ENCODE measurements around the gene PID1. TPM values are rescaled to one million over a fixed set of nuclear protein-coding genes. Genes with fewer than 3 reads are reported as not detected.

PID1 gene
- total and polyA plus RNA-seq, 2 donors (not counting 1 experiment from before 2014, with no cell fraction given), result 0.10 TPM; not detected in 1

- CTCF ChIA-PET, result no interaction called here
- H3K79me2 ChIP-seq (ENCODE audit: control insufficient read depth, insufficient read depth, low read length), result no peaks in the 10 kb centered on the region
- peaks cover 5% of the 10 kb centered on the region for H3K9me3 Mint-ChIP-seq (ENCODE audit: insufficient read depth)
- ATAC-seq (ENCODE audit: low read depth), result no peak
- DNase-seq, result no peak
- H3K4me3 Mint-ChIP-seq, result no peak overlapping the region
- no peaks in the 10 kb centered on the region for H3K4me1 ChIP-seq (ENCODE audit: control insufficient read depth in 2 of 2, insufficient read depth in 2 of 2, low read length in 2 of 2)
- intact Hi-C loops (cut with micrococcal nuclease), result no loop called here
- no peak overlapping the region for H3K4me2 ChIP-seq (replicated peaks; ENCODE audit: low read depth, low read length, poor library complexity, severe bottlenecking)
- no peak overlapping the region for H3K9ac ChIP-seq (ENCODE audit: low read length)
- no peaks in the 10 kb centered on the region for H3K36me3 ChIP-seq (replicated peaks in 1 of 2; ENCODE audit: control extremely low read depth in 1 of 2, control insufficient read depth in 1 of 2, extremely low read depth in 1 of 2, insufficient read depth in 2 of 2, low read length in 1 of 2)
- H3K27me3 Mint-ChIP-seq, result no peaks in the 10 kb centered on the region
- H3K4me3 ChIP-seq (ENCODE audit: control extremely low read depth in 1 of 5, extremely low read depth in 1 of 5, insufficient read depth in 1 of 5, low read depth in 2 of 5, low read length in 4 of 5), result no peak overlapping the region
- H3K4me1 Mint-ChIP-seq, result no peaks in the 10 kb centered on the region
- TF ChIP-seq CTCF (IDR thresholded peaks at IDR 0.05) (no peak), EZH2 (IDR thresholded peaks at IDR 0.05; ENCODE audit: borderline replicate concordance, insufficient read depth, low read depth, low read length, poor library complexity, severe bottlenecking) (no peak)
- H3K27ac ChIP-seq (ENCODE audit: low read length in 2 of 2), result no peak overlapping the region
- no peaks in the 10 kb centered on the region for H3K27me3 ChIP-seq (replicated peaks in 1 of 4; ENCODE audit: control extremely low read depth in 1 of 4, control insufficient read depth in 3 of 4, insufficient read depth in 4 of 4, low read length in 3 of 4)
- H4K20me1 ChIP-seq (ENCODE audit: control insufficient read depth, insufficient read depth, low read length, poor library complexity, severe bottlenecking), result no peaks in the 10 kb centered on the region
- H3K27ac Mint-ChIP-seq, result no peak overlapping the region
- POLR2A ChIA-PET, result no interaction called here
- H3K9me3 ChIP-seq (ENCODE audit: control extremely low read depth in 1 of 3, control insufficient read depth in 2 of 3, insufficient read depth in 1 of 3, low read length in 2 of 3), result peaks cover 0 to 3% (median 0%) of the 10 kb centered on the region in 3 donors
- no peak overlapping the region for H2AFZ ChIP-seq (ENCODE audit: insufficient read depth, low read depth, low read length, poor library complexity, severe bottlenecking)
Measured at GRCh38 chr2:229124136-229124535, 147.0 kb downstream of the PID1 start.

- Histone ChIP-seq H3K4me1 (ENCODE audit: control insufficient read depth in 2 of 2, insufficient read depth in 2 of 2, low read length in 2 of 2) (no peaks in the 10 kb centered on the region), H3K36me3 (replicated peaks in 1 of 2; ENCODE audit: control extremely low read depth in 1 of 2, control insufficient read depth in 1 of 2, extremely low read depth in 1 of 2, insufficient read depth in 2 of 2, low read length in 1 of 2) (no peaks in the 10 kb centered on the region), H3K9me3 (ENCODE audit: control extremely low read depth in 1 of 3, control insufficient read depth in 2 of 3, insufficient read depth in 1 of 3, low read length in 2 of 3) (peaks cover 0 to 3% (median 0%) of the 10 kb centered on the region in 3 donors), H3K79me2 (ENCODE audit: control insufficient read depth, insufficient read depth, low read length) (no peaks in the 10 kb centered on the region), H3K4me2 (replicated peaks; ENCODE audit: low read depth, low read length, poor library complexity, severe bottlenecking) (no peak overlapping the region), H3K4me3 (ENCODE audit: control extremely low read depth in 1 of 5, extremely low read depth in 1 of 5, insufficient read depth in 1 of 5, low read depth in 2 of 5, low read length in 4 of 5) (no peak overlapping the region), H4K20me1 (ENCODE audit: control insufficient read depth, insufficient read depth, low read length, poor library complexity, severe bottlenecking) (no peaks in the 10 kb centered on the region), H3K9ac (ENCODE audit: low read length) (no peak overlapping the region), H3K27me3 (replicated peaks in 1 of 4; ENCODE audit: control extremely low read depth in 1 of 4, control insufficient read depth in 3 of 4, insufficient read depth in 4 of 4, low read length in 3 of 4) (no peaks in the 10 kb centered on the region), H3K27ac (ENCODE audit: low read length in 2 of 2) (no peak overlapping the region), H2AFZ (ENCODE audit: insufficient read depth, low read depth, low read length, poor library complexity, severe bottlenecking) (no peak overlapping the region)
- Mint-ChIP-seq H3K9me3 (ENCODE audit: insufficient read depth) (peaks cover 5% of the 10 kb centered on the region), H3K4me1 (no peaks in the 10 kb centered on the region), H3K4me3 (no peak overlapping the region), H3K27ac (no peak overlapping the region), H3K27me3 (no peaks in the 10 kb centered on the region)
- intact Hi-C loops (cut with micrococcal nuclease), result no loop called here
- POLR2A ChIA-PET, result no interaction called here
- TF ChIP-seq CTCF (IDR thresholded peaks at IDR 0.05) (no peak), EZH2 (IDR thresholded peaks at IDR 0.05; ENCODE audit: borderline replicate concordance, insufficient read depth, low read depth, low read length, poor library complexity, severe bottlenecking) (no peak)
- ATAC-seq (ENCODE audit: low read depth), result no peak
- DNase-seq, result no peak
- CTCF ChIA-PET, result no interaction called here
Measured at GRCh38 chr2:229118927-229119326, 152.2 kb downstream of the PID1 start.
